HepG2 (cell line): ENCODE measurements around the gene ITGA6. TPM values are rescaled to one million over a fixed set of nuclear protein-coding genes. Genes with fewer than 3 reads are reported as not detected.

Source experiments
- ATF7 ChIP-seq, 2 experiments: fragments of 450-650 bp in 1 of 2; sonication (generic) in 1 of 2; formaldehyde crosslinking in 1 of 2; IDR thresholded peaks; 2 replicates each; pipeline versions ENCODE4 v1.4.0 to v1.6.1; 2016 to 2020; ENCODE audit warnings: antibody characterized with exemption in 1 of 2, mild to moderate bottlenecking in 1 of 2, missing genetic modification reagents in 1 of 2
- HNF1A ChIP-seq, 2 experiments: sonication (generic) in 1 of 2; formaldehyde crosslinking in 1 of 2; IDR thresholded peaks; 2 replicates each; pipeline versions ENCODE4 v1.4.0 to v1.6.1; 2016 to 2020; ENCODE audit warnings: borderline replicate concordance in 1 of 2, low read depth in 1 of 2, mild to moderate bottlenecking in 1 of 2, missing genetic modification reagents in 1 of 2
- IKZF1 ChIP-seq: fragments of 450-650 bp; IDR thresholded peaks from 2 replicates; pipeline ENCODE4 v1.7.1; 2016
- JUNB ChIP-seq: sonication (generic); formaldehyde crosslinking; IDR thresholded peaks from 2 replicates; pipeline ENCODE4 v1.8.0; 2022; ENCODE audit warnings: missing genetic modification reagents, mild to moderate bottlenecking, borderline replicate concordance
- RCOR2 ChIP-seq: IDR thresholded peaks from 2 replicates; pipeline ENCODE4 v1.6.1; 2016; ENCODE audit warnings: missing biosample characterization, missing genetic modification reagents
- SKIL ChIP-seq: sonication (generic); formaldehyde crosslinking; IDR thresholded peaks from 2 replicates; pipeline ENCODE4 v1.8.0; 2022; ENCODE audit warnings: missing genetic modification reagents, mild to moderate bottlenecking, moderate library complexity, borderline replicate concordance
- SOX13 ChIP-seq, 3 experiments: fragments of 450-650 bp in 1 of 3; sonication (generic) in 1 of 3; formaldehyde crosslinking in 1 of 3; IDR thresholded peaks in 2 of 3; conservative IDR thresholded peaks in 1 of 3; 2 replicates each; pipeline versions ENCODE4 v1.5.0 to v1.6.1; 2016 to 2020; ENCODE audit warnings: antibody characterized with exemption in 1 of 3, mild to moderate bottlenecking in 1 of 3, missing compliant biosample characterization in 1 of 3, missing genetic modification reagents in 1 of 3, moderate library complexity in 1 of 3
- TARDBP ChIP-seq: sonication (generic); formaldehyde crosslinking; IDR thresholded peaks from 2 replicates; pipeline ENCODE4 v1.8.0; 2022; ENCODE audit warnings: mild to moderate bottlenecking, missing genetic modification reagents
- TEAD3 ChIP-seq: optimal IDR thresholded peaks from 2 replicates; pipeline ENCODE3; 2016; ENCODE audit warnings: borderline replicate concordance
- TEF ChIP-seq: sonication (generic); formaldehyde crosslinking; IDR thresholded peaks from 2 replicates; pipeline ENCODE4 v1.5.0; 2020; ENCODE audit warnings: missing genetic modification reagents
- ZNF280D ChIP-seq: sonication (generic); formaldehyde crosslinking; IDR thresholded peaks from 2 replicates; pipeline ENCODE4 v1.5.1; 2020; ENCODE audit warnings: mild to moderate bottlenecking, missing genetic modification reagents
- ZNF333 ChIP-seq: sonication (generic); formaldehyde crosslinking; IDR thresholded peaks from 2 replicates; pipeline ENCODE4 v1.4.0; 2020; ENCODE audit warnings: mild to moderate bottlenecking, missing genetic modification reagents, borderline replicate concordance
- ZNF709 ChIP-seq: sonication (generic); formaldehyde crosslinking; IDR thresholded peaks from 2 replicates; pipeline ENCODE4 v1.5.0; 2020; ENCODE audit warnings: mild to moderate bottlenecking, missing genetic modification reagents
- ZNF713 ChIP-seq: sonication (generic); formaldehyde crosslinking; IDR thresholded peaks from 2 replicates; pipeline ENCODE4 v1.4.0; 2020; ENCODE audit warnings: mild to moderate bottlenecking, missing genetic modification reagents
- ZNF740 ChIP-seq: sonication (generic); formaldehyde crosslinking; IDR thresholded peaks from 2 replicates; pipeline ENCODE4 v1.4.0; 2020; ENCODE audit warnings: missing genetic modification reagents
- ZNF749 ChIP-seq: sonication (generic); formaldehyde crosslinking; IDR thresholded peaks from 2 replicates; pipeline ENCODE4 v1.8.0; 2022; ENCODE audit warnings: mild to moderate bottlenecking, missing genetic modification reagents, moderate library complexity, borderline replicate concordance
- polyA plus RNA-seq, 8 experiments: library from polyadenylated mRNA; depleted of rRNA in 3 of 8; stranded (reverse) in 7 of 8; unstranded in 1 of 8; fragments of >200 nt; fragmentation: Illumina TruSeq in 4 of 8; extraction: Trizol in 4 of 8; gene quantifications; 2 replicates each; pipeline versions ENCODE4 v1.2.1 to v1.2.3, GENCODE V29; 2011 to 2016; ENCODE audit warnings: low read depth in 4 of 8, missing spikeins in 1 of 8, mixed read lengths in 1 of 8; ENCODE audit not compliant: insufficient read depth in 1 of 8
- total RNA-seq, 5 experiments: library from RNA; depleted of rRNA; stranded (reverse); fragments of >200 nt; fragmentation: Illumina TruSeq; extraction: Trizol; gene quantifications; 2 replicates each; pipeline ENCODE4 v1.2.3, GENCODE V29; 2016; ENCODE audit warnings: low read depth in 1 of 5

Gene ITGA6
- total and polyA plus RNA-seq, 2 of the 13 experiments (the other 11 are each of a cell fraction or from before 2014, with no cell fraction given), result 24.0 to 92.5 TPM

- TF ChIP-seq SOX13 (IDR thresholded peaks at IDR 0.05), result peak; percentile 80
- peak in 1 of 2 experiments; percentile 93; a peak in 2 of 4 replicates for TF ChIP-seq SOX13 (CRISPR knock-in tag; conservative IDR thresholded peaks at IDR 0.05 in 1 of 2, IDR thresholded peaks at IDR 0.05 in 1 of 2)
- no peak for TF ChIP-seq ZNF713 (CRISPR knock-in tag)
- TF ChIP-seq ZNF749 (CRISPR knock-in tag), result no peak
- no peak for TF ChIP-seq RCOR2 (CRISPR knock-in tag)
- TF ChIP-seq ZNF280D, result no peak
- no peak for TF ChIP-seq ZNF333 (CRISPR knock-in tag)
- no peak for TF ChIP-seq TEF (CRISPR knock-in tag)
- no peak for TF ChIP-seq HNF1A (IDR thresholded peaks at IDR 0.05; ENCODE audit: low read depth)
- TF ChIP-seq HNF1A (CRISPR knock-in tag; IDR thresholded peaks at IDR 0.05; ENCODE audit: borderline replicate concordance), result peak; percentile 49; the same call in 1 of the 2 replicates
- no peak for TF ChIP-seq IKZF1
- peak; percentile 53; the same call in 1 of the 2 replicates for TF ChIP-seq TARDBP (CRISPR knock-in tag)
- no peak for TF ChIP-seq SKIL (CRISPR knock-in tag)
- no peak for TF ChIP-seq JUNB (CRISPR knock-in tag)
- no peak for TF ChIP-seq ZNF740 (CRISPR knock-in tag)
- TF ChIP-seq ATF7 (IDR thresholded peaks at IDR 0.05), result no peak
- TF ChIP-seq ATF7 (CRISPR knock-in tag; IDR thresholded peaks at IDR 0.05), result no peak
- TF ChIP-seq ZNF709 (CRISPR knock-in tag), result no peak
- peak; percentile 83 for TF ChIP-seq TEAD3 (CRISPR knock-in tag)
These were observed 53.2 kb downstream of the ITGA6 start (continued) for GRCh38 chr2:172480301-172481218.
